ENCODE measurements around the gene DTYMK.

DTYMK gene

GRCh38 chr2:241660593-241661213 lies 25.9 kb downstream of the DTYMK start:
- in situ Hi-C loops (cut with HindIII; ENCODE audit: low pct_ligation_motif_present, low sequenced_read_pairs), result no loop called here
- TF ChIP-seq, protein P1, sequence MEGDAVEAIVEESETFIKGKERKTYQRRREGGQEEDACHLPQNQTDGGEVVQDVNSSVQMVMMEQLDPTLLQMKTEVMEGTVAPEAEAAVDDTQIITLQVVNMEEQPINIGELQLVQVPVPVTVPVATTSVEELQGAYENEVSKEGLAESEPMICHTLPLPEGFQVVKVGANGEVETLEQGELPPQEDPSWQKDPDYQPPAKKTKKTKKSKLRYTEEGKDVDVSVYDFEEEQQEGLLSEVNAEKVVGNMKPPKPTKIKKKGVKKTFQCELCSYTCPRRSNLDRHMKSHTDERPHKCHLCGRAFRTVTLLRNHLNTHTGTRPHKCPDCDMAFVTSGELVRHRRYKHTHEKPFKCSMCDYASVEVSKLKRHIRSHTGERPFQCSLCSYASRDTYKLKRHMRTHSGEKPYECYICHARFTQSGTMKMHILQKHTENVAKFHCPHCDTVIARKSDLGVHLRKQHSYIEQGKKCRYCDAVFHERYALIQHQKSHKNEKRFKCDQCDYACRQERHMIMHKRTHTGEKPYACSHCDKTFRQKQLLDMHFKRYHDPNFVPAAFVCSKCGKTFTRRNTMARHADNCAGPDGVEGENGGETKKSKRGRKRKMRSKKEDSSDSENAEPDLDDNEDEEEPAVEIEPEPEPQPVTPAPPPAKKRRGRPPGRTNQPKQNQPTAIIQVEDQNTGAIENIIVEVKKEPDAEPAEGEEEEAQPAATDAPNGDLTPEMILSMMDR (IDR thresholded peaks at IDR 0.05; ENCODE audit: low read depth, low read length, missing control alignments), result no peak
- Histone ChIP-seq H3K27ac (no peak overlapping the region), H3K36me3 (replicated peaks) (peaks cover 27% of the 10 kb centered on the region), H3K27me3 (replicated peaks) (no peaks in the 10 kb centered on the region), H3K4me3 (ENCODE audit: low read depth, low read length) (no peak overlapping the region)
- no peak for DNase-seq

GRCh38 chr2:241659150-241659739 lies 27.4 kb downstream of the DTYMK start:
- peak; percentile 78 for DNase-seq
- Histone ChIP-seq H3K27me3 (replicated peaks) (no peaks in the 10 kb centered on the region), H3K4me3 (ENCODE audit: low read depth, low read length) (no peak overlapping the region), H3K36me3 (replicated peaks) (peaks cover 41% of the 10 kb centered on the region), H3K27ac (no peak overlapping the region)
- TF ChIP-seq, protein P1 (IDR thresholded peaks at IDR 0.05; ENCODE audit: low read depth, low read length, missing control alignments), result peak; percentile 86
- in situ Hi-C loops (cut with HindIII; ENCODE audit: low pct_ligation_motif_present, low sequenced_read_pairs), result no loop called here

- H3K36me3 ChIP-seq (replicated peaks), result peaks cover 43% of the 10 kb centered on the region
- in situ Hi-C loops (cut with HindIII; ENCODE audit: low pct_ligation_motif_present, low sequenced_read_pairs), result no loop called here
- no peak for DNase-seq
These were observed 28.3 kb downstream of the DTYMK start for GRCh38 chr2:241658296-241658695.

GRCh38 chr2:241657786-241658254 lies 28.8 kb downstream of the DTYMK start:
- in situ Hi-C loops (cut with HindIII; ENCODE audit: low pct_ligation_motif_present, low sequenced_read_pairs), result no loop called here

More at GRCh38 chr2:241658296-241658695, 28.3 kb downstream of the DTYMK start:
- Histone ChIP-seq H3K4me3 (ENCODE audit: low read depth, low read length) (no peak overlapping the region), H3K27me3 (replicated peaks) (no peaks in the 10 kb centered on the region), H3K27ac (no peak overlapping the region)
- TF ChIP-seq, protein P1 (IDR thresholded peaks at IDR 0.05; ENCODE audit: low read depth, low read length, missing control alignments), result no peak

GRCh38 chr2:241656190-241656741 lies 30.3 kb downstream of the DTYMK start:
- Histone ChIP-seq H3K27me3 (replicated peaks) (no peaks in the 10 kb centered on the region), H3K36me3 (replicated peaks) (peaks cover 60% of the 10 kb centered on the region), H3K4me3 (ENCODE audit: low read depth, low read length) (no peak overlapping the region), H3K27ac (no peak overlapping the region)
- DNase-seq, result no peak
- TF ChIP-seq, protein P1 (IDR thresholded peaks at IDR 0.05; ENCODE audit: low read depth, low read length, missing control alignments), result no peak
- in situ Hi-C loops (cut with HindIII; ENCODE audit: low pct_ligation_motif_present, low sequenced_read_pairs), result no loop called here

More at GRCh38 chr2:241657786-241658254, 28.8 kb downstream of the DTYMK start:
- Histone ChIP-seq H3K4me3 (ENCODE audit: low read depth, low read length) (no peak overlapping the region), H3K36me3 (replicated peaks) (peaks cover 48% of the 10 kb centered on the region), H3K27me3 (replicated peaks) (no peaks in the 10 kb centered on the region), H3K27ac (no peak overlapping the region)
- DNase-seq, result no peak
- TF ChIP-seq, protein P1 (IDR thresholded peaks at IDR 0.05; ENCODE audit: low read depth, low read length, missing control alignments), result no peak

All from brain microvascular endothelial cell (primary cell).